Epidermal melanocyte (primary cell): ENCODE measurements around the gene VPS13C.

Experiments
- DNase-seq: peaks from one replicate; pipeline ENCODE4 v3.0.0; 2011; ENCODE audit warnings: low spot score; ENCODE audit not compliant: insufficient read length

VPS13C gene

GRCh38 chr15:62060113-62060895, at the start of gene VPS13C:
TSS of gene VPS13C (minus strand) at chr15:62060447. CDS start at chr15:62060374, 73 bp downstream.
- peak; percentile 88 for DNase-seq

- no peak for DNase-seq
These were observed 49.2 kb upstream of the VPS13C start for GRCh38 chr15:62109437-62109836.

GRCh38 chr15:62108411-62108810, 48.2 kb upstream of the VPS13C start:
- no peak for DNase-seq

- no peak for DNase-seq
These were observed 47.4 kb upstream of the VPS13C start for GRCh38 chr15:62107571-62108121.

- no peak for DNase-seq
These were observed 45.8 kb upstream of the VPS13C start for GRCh38 chr15:62106096-62106495.

GRCh38 chr15:62105266-62105665, 45.0 kb upstream of the VPS13C start:
- no peak for DNase-seq

GRCh38 chr15:62104846-62105245, 44.6 kb upstream of the VPS13C start:
- no peak for DNase-seq

- no peak for DNase-seq
These were observed 44.2 kb upstream of the VPS13C start for GRCh38 chr15:62104401-62104800.

GRCh38 chr15:62103431-62103830, 43.2 kb upstream of the VPS13C start:
- DNase-seq: no peak

- peak; percentile 23 for DNase-seq
These were observed 38.9 kb upstream of the VPS13C start for GRCh38 chr15:62099094-62099601.

GRCh38 chr15:62094388-62094787, 34.1 kb upstream of the VPS13C start:
- no peak for DNase-seq

- DNase-seq: no peak
These were observed 33.6 kb upstream of the VPS13C start for GRCh38 chr15:62093809-62094208.

GRCh38 chr15:62090988-62091387, 30.7 kb upstream of the VPS13C start:
- no peak for DNase-seq

GRCh38 chr15:62089616-62090015, 29.4 kb upstream of the VPS13C start:
- DNase-seq: no peak

- DNase-seq: no peak
These were observed 28.1 kb upstream of the VPS13C start for GRCh38 chr15:62088353-62088693.

- no peak for DNase-seq
These were observed 27.6 kb upstream of the VPS13C start for GRCh38 chr15:62087671-62088352.

GRCh38 chr15:62085740-62086139, 25.5 kb upstream of the VPS13C start:
- DNase-seq: no peak

GRCh38 chr15:62083194-62084154, 23.2 kb upstream of the VPS13C start:
- DNase-seq: no peak

GRCh38 chr15:62079594-62079993, 19.3 kb upstream of the VPS13C start:
- DNase-seq: no peak

- no peak for DNase-seq
These were observed 15.5 kb upstream of the VPS13C start for GRCh38 chr15:62075595-62076277.
